Stimulated activated CD8-positive, alpha-beta memory T cell treated with anti-CD3 and anti-CD28 coated beads, Interleukin-15, amount 100 ng/mL, for 1 hour (primary cell): Measurements from ENCODE around the gene AQP11.
"Not testable (repeated sequence)": the region's sequence is repeated elsewhere in the genome, so short reads cannot be mapped to it uniquely, and the experiment has no call there.

Source experiments
- DNase-seq: peaks from one replicate; pipeline ENCODE4 v3.0.0-alpha.2; 2020; ENCODE audit warnings: low read depth

AQP11 gene

DNA sequence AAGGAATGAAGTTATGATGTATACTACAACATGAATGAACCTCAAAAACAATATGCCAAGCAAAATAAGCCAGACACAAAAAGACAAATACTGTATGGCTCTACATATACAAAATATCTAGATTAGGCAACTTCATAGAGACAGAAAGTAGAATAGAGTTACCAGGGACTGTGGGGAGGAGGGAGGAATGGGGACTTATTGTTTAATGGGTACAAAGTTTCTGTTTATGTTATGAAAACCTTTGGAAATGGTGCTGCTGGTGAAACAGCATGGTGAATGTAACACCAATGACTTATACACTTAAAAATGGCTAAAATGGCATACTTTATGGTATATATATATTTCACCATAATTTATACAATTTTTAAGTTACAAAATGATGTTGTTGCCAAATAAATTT lies 4.1 kb downstream of the AQP11 start:
- DNase-seq: no peak

DNA sequence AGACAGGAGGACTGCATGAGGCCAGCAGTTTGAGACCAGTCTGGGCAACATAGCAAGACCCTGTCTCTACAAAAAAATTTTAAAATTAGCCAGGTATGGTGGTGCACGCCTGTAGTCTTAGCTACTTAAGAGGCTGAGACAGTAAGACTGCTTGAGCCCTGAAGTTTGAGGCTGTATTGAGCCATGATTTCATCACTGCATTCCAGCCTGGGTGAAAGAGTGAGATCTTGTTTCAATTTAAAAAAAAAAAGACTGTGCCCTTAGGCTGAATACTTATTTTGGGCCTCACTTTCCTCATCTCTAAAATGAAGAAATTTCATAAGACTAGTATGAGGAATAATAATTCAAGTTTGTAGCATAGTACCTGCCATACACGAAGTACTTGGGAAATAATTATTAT lies 6.9 kb downstream of the AQP11 start:
- DNase-seq: no peak

DNA sequence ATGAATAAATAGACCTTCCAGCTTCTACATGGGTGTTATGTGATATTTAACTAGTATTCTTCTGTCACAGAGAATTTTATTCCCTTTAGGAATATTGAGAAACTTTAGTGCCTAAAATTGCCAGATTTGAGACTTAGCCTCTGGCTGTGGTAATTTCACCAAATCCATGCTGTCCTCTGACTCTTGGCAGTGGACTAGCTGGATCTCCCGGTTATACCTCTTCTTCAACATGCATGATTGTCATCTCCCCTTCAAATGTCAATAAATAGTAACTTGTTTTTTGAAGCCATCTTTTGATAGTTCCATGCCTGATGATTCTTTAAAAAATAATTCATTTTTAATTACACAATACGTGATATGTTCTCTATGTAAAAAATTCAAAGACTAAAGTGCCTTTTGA lies 8.4 kb downstream of the AQP11 start:
- DNase-seq: no peak

DNA sequence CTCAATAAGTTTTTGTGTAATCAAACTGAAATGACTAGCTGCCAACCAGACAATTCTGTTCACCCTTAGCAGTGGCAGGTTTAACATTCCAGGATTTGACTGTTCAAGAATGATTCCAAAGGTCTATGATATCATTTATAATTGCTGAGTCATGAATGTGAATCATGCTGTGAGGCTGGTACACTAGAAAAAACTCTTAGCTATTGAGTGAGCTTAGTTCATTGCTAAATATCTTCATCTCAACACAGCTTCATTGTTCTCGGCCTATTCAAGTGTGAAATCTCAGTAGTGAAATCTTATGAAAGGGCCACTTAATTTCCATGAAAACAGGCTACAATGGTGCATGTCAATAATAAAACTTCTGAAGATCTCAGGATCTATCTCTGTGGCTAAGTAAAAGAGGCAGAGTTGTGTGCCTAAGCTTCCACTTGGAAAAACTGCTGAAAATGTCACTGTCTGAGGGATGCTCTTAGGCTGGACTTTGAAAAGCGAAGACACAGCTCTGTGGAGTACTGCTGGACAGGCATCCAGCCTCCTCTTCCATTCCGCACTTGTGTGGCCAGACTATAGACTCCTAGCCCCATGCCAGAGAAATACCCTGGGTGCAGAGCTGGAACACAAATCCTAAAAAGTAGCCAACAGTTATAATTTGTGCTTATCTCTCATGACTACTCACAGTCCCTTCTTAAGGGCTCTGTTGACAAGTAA lies 12.8 kb downstream of the AQP11 start:
- DNase-seq: no peak

DNA sequence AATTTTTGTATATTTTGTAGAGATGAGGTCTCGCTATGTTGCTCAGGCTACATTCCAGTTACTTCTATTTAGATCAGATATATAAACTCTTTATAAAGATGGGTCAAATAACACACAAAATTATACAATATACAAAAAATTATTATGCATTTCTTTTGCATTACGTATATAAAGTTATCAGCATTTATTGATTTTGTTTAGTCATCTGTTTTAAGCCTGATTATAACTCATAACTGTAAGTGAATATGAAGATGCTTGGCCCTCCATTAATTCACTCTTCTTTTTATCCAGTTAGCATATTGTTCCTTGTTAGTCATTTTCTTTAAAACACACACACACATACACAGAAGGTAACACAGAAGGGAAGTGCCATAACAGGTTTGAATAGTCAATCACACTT lies 14.5 kb downstream of the AQP11 start:
- no peak for DNase-seq

DNA sequence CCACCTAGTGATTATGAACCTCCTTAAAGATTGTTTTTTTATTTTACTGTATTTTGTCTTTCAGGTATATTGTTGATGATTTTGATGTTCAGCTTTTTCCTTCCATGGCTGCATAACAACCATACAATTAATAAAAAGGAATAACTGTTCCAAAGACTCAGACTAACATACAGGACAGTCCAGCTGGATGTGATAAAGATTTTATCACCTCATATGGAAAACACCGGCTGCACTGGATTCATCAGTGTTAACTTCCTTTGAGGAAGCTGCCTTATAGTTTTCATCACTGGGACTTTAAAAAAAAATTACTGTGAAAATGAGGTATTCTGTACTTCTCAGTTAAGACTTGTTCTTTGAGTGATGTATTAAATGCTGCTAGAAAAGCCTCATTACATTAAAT lies 19.5 kb downstream of the AQP11 start:
- no peak for DNase-seq

DNA sequence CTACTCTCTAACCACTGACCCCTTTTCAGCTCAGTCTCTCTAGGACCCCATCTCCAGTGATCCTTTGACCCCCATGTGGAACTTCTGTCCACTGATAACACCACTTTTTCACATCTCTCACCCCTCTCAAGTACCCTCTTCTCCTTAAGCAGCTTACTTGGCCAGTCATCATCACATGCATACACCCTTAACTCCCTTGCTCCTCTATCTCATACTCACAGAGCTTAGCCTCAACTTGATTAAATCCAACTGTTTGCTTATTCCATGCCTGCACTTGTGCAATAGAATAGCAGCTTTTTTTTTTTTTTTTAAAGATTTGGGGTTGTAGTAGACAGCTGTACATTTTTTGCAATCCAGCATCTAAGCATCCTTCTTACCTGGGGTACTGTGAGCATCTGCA lies 22.2 kb downstream of the AQP11 start:
- DNase-seq: no peak

DNA sequence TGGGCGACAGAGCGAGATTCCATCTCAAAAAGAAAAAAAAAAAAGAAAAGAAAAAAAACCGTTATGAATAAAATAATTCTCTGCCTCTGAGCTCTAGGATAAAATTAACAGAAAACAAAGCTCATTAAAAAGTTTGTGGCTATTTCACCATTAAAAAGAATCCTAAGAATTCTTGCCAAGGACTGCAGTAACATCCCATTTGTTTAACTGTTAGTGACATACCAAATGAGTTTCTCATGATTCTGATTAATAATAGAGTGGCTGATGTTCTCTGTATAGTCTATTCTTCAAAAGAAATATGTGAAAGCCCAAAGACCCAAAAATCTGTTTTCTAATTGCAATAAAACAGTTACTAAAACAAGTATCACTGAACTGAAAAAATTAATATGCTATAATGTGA lies 28.1 kb downstream of the AQP11 start:
- DNase-seq: no peak

DNA sequence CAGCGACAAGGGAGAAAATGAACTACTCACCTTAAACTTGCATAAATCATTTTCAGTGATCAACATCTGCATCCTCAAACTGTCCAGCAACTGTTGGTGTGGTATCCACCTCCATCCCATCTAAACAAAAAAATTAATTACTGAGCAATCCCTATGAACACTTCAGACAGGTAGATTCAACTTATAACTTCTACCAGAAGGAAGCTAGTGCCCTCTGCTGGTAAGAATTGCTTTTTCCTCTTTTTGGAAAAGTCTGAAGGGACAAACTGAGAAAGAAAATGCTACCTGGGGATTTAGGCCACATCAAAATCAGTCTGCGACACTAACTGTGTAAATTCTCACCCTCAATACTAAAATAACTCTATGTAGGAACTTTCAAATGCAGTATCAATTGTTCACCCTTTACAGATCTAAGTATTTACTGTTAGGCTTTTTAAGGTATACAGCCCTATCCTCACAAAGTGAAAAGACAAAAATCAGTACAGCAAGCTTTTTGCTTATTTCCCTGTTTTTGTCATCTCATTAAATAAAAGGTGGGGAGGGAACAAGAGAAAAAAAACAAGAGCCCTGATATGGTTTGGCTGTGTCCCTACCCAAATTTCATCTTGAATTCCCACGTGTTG lies 29.9 kb downstream of the AQP11 start:
- DNase-seq: no peak

DNA sequence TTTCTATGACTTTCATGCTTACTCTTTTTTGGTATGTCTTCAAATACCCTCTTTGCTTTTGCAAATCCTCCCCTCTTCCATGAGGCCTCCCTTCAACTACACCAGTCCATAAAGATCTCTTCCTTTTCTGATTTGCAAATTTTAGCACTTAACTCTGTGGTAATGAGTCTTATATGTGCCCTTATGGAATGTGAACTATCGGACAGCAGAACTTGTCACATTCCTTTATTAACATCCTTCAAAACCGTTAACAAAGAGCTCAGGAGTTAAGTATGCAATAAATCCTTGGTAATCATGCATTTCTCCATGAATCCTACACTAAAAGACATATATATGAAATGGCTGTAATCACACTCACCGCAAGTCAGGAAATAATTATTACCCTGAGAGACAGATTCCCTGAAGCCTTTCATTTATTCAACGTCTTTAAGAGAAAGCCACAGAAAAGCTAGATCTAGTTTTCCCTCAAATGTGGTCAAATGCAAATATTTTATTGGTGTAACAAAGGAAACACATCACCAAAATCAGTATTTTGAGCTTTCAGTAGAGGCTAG lies 40.5 kb downstream of the AQP11 start:
- DNase-seq: no peak

DNA sequence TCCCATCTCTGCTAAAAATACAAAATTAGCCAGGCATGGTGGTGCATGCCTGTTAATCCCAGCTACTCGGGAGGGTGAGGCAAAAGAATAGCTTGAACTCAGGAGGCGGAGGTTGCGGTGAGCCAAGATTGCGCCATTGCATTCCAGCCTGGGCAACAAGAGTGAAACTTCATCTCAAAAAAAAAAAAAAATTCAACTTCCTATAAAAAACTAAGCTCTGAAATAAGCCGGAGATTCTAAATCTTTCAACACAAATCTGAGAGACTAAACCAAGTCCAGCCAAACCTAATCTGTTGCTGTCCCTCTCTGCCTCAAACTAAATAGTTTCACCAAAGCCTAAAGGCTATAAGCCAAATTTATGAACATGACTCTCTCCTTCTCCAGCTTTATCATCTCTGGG lies 44.2 kb downstream of the AQP11 start:
- DNase-seq: not testable (repeated sequence)

DNA sequence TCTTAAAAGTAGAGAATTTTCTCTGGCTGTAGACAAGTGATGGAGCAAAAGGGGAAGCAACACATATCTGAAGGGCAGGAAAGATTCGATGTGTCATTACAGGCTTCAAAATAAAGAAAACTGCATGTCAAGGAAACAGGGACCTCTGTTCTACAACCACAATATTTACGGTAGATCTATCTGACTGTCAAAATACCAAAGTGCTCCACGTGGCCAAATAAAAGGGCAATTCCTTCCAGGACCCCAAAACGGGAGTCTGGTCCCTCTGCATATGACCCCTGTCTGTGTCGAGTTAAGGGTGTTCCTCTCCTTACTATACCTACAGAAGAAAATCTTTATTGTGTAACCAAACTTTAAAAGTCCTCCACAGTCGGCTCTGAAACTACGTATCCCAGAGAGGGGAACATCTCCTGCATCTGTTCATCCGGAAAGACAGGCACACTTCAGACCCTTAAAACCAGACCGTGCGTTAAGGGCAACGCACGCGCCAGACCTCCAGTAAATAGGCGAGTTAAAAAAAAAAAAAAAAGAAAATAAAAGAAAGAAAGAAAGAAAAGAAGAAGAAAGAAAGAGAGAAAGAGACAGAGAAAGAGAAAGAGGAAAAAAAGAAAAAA lies 47.1 kb downstream of the AQP11 start:
- no peak for DNase-seq

DNA sequence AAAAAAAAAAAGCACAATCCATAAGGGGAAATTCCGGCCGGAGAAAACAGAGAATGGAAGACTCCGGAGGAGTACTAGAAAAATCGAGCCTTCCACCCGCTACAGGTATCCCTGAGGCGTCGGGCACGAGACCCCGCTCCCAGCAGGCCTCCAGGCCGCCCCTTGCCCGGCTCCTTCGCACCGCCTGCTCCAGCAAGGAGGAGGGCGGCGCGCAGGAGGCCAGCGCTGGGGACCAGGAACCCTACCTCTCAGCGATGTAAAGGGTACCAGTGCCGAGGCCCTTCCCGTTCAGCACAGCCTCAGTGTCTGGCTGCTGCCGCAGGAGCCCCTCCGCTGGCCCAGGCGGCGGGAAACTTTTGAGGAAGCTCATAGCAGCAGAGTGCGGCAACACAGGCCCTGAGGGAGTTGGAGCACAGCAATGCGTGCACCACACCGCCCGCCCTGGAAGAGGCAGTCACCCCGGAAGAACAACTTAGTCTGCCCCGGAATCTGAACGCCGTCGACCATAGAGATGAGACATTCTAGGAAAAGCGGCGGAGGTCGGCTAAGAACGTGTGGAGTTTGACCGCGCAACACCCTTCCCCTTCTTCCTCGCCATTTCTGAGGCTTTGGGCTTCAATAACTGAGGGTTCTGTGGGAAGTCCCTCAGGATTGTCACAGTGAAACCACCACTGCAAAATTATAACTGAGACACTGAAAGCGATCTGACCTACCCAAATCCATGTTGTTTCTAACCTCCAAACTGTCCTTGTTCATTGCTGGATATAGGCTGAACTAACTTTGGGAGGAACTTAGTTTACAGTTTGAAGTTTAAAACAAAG lies 47.8 kb downstream of the AQP11 start, which contains the start of gene CLNS1A:
Gene CLNS1A, minus strand, starts transcription at position 450 of the 821 bp plus-strand sequence. Its CDS starts 80 bp downstream, at position 370.
- peak; percentile 49 for DNase-seq

DNA sequence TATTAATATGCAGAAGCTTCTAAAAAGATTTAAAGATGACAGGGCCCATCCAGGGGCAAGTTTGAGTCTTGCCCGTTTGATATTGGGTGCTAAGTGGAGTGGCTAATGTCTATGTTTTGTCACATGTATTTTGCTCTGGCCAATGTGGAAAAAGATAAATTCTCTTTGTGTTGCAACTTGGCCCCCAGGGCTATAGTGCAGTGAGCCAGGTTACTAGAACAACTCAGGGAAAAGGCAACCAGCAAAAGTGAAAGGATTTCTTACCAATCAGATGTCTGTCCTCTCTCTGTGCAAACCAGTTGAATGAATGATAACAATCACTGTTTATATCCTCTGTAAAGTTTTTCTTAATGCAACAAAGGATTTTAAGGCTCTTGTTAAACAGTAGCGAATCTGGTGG lies 52.5 kb downstream of the AQP11 start:
- DNase-seq: no peak

DNA sequence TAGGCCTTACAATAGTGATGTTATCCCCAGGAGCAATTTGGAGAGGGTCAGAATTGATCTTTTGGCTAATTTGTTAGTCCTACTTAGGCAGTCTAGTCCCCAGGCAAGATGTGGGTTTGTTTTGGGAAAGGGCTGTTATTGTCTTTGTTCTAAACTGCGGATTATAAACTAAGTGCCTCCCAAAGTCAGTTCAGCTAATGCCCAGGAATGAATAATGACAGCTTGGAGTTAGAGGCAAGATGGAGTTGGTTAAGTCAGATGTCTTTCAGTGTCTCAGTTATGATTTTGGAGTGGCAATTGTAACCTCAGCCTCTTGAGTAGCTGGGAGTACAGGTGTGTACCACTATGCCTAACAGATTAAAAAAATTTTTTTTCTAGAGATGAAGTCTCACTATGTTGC lies 55.1 kb downstream of the AQP11 start:
- no peak for DNase-seq

DNA sequence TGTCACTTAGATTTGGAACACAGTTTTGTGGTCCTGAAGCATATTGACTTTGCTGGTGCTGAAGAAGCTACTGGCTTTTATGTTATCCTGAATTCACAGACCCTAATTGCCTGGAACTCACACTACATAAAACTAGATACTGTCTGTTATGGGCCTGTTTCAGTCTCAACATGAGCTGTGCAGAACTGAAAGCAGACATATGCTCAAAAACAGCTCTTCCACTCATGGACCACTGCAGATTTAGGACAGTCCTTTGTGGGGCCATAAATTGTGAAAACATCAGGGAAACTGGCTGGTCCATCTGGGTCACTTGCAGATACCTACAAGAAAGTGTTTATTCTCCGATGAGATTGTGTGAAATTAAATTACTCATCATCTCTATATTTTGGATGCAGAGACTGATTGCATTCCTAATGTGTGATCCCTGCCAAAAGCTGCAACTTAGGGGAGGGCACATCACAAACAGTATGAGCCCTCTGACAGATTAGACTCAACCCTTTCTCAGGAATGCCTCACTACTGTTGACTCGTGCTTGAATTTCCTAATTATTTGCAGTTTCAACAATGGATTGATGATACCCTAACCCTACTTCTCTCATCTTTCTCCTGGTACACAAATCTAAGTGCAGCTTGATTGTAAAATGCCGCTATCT lies 58.0 kb downstream of the AQP11 start:
- DNase-seq: no peak

DNA sequence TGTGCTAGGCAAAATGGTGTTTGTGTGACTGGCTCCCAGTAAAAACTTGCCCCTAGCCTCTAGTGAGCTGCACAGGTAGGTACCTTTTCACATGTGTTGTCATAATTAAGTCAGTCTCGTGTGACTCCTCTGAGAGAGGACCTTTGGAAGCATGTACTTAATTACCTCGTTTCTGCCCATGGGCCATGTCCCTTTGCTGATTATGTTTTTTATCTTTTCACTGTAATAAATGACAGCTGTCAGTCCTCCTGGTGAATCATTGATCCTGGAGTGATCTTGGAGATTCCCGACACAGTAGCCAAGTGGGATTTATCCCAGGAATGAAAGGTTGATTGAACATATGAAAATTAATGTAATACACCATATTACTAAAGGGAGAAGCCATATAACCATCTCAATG lies 60.4 kb downstream of the AQP11 start:
- no peak for DNase-seq

DNA sequence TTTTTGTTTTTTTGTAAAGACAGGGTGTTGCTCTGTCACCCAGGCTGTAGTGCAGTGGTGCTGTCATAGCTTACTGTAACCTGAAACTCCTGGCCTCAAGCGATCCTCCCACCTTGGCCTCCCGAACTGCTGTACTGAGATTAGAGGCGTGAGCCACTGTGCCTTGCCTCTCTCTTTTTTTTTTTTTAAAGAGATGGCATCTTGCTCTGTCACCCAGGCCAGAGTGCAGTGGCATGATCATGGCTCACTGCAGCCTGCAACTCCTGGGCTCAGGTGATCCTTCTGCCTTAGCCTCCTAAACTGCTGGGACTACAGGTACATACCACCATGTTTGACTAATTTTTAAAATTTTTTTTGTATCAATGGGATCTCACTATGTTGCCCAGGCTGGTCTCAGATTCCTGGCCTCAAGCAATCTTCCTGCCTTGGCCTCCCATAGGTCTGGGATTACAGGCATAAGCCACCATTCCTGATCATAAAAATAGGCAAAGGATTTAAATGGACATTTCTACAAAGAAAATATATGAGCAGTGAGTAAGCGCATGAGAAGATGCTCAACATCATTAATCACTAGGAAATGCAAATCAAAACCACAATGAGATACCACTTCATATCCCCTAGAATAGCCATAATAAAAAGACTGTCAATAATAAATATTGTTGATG lies 65.1 kb downstream of the AQP11 start:
- DNase-seq: no peak

DNA sequence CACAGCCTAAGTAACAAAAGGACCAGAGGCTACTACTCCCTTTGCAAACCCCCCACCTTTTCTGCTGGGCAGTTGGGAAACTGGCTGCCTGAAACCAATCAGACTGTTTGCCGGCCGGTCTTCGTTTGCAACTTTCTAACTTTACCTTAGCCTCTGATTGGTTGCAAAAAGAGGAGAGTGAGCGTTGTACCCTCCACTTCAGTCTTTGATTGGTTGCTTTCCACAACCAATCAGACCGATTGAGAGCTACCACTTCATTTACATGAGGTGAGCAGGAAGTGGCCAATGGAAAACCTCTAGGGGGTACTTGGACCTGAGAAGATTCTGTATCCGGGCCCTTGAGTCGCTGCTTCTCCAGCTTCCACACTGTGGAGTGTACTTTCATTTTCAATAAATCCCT lies 66.6 kb downstream of the AQP11 start:
- DNase-seq: no peak

DNA sequence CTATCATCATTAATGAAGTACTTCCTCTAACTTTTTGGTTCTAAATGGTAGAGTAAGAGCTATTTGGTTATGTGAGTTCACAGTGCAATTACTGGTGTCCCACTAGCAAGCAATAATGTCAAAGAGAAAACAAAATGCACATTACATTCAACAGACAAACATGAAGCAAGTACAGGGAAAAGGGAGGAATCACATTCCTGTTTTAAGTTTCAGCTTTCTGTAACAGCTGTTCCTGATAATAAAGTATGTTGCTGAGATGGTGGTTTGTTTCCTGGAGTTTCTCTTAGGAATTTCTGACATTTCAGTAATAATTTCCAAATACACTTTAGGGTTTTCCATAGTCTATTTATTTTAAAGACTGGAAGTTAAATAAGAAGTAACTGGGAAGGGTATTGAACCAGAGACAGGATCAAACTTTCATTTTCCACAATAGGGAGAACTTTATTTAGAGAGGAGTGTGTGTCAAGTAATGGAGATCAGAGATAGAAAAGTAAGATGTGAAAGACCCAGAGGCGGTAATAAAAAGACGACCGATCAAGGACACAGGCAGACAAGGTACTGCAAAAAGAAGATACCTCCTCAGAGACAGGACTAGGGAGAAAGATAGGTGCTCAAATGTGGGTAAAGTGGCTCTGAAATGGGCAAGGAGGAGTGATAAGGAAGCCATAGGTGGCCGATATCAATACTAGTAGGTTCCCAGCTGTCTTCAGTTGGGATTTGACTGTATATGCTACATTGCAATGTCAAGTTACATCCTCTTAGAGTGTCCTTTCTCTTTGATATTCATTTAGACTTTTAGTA lies 68.7 kb downstream of the AQP11 start:
- DNase-seq: no peak
